Skin of body (tissue), 2 donors: ENCODE data around the gene LDLRAD3. TPM values are rescaled to one million over a fixed set of nuclear protein-coding genes. Genes with fewer than 3 reads are reported as not detected.
A peak's percentile ranks its signal among the peaks of the same experiment; 100 is the strongest.
"Not testable (repeated sequence)": the region's sequence is repeated elsewhere in the genome, so short reads cannot be mapped to it uniquely, and the experiment has no call there.

Experiments
- DNase-seq: peaks from one replicate; lab custom pipeline; 2025; lab: John Stamatoyannopoulos, UW
- total RNA-seq: library from RNA; depleted of rRNA; stranded (reverse); fragments of >200 nt; gene quantifications from one replicate; pipeline ENCODE4 v1.2.3, GENCODE V29; 2014

Gene LDLRAD3
- total RNA-seq, 1 donor from 2014 or later: 9.4 TPM

DNA sequence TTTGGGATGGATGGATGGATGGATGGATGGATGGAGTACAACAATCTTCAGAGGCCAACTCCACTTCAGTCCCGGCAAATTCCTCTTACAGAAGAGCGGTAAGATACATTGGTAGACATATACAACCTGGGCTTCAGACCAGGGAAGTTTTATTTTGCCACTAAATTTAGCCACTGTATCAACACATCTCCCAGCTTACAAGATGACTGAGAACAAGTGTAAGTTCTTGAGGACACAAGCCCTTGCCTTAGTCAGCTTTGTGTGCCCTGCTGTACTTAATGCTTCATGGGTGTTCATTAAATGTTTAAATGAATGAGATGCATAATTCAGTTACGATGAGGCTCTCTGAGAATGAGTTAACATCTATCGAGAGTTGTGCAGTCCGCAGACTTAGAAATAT lies 217.7 kb downstream of the LDLRAD3 start:
- DNase-seq: no peak

DNA sequence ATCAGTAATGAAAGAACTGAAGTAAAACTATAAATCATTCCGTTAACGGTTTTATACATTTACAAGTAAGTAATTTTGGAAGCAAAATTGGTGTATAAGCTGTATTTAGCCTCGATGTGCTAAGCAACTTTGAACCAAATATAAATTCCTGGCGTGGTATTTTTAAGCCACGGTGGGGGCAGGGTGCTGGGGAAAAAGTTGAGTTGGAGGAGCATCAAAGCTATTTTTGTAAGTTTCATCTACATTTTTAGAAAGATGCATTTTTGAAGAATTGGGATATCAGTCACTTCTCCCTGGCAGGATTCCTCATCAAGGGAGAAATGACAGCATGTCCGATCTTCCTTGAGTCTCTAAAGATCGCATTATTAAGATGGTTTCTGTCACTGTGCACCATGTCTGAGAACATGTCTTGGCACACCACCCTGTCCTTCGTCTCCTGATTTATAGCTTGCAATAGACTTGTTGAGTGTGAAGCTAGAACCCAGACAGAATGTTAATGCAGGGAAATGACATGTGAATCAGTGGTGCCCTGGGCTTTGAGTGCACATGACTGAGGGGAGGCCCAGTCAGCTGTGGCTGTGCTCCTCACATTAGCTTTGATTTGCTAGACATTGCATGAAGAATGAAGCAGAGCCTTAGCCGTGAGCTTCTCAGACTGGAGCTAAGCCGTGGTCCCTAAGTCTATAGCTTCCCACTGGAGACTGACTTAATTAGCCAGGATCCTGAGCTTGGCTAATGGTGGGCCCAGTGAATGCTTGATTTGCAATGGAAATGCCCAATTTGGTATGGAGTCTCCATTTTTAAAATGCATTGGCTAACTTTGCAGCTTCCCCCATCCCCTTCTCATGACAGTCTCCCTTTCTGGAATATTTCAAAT lies 218.4 kb downstream of the LDLRAD3 start:
- DNase-seq: peak; percentile 86

DNA sequence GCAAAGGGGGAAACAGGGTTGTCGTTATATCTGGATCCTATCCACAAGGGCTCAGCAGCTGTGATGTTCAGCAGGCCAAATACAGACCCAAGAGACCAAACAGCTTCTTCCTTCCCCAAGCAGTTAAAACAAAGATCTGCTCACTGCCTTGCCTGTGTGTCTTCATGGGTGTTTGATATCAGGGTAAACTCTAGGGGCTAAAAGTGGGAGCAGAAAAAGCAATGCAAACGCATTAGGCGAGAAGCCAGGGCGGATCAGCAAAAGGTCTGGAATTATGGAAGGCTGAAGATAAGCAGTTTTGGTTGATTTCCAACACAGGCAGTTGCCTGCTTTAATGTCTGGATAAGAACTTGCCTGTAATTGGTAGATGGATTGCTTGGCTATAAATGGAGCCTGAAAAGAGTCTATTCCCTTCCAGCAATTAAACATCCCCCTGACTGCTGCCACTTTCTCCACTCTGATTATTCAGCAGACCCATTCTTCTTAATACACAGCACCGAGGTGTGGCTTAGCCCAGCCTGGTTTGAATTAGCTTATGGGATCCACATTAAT lies 219.1 kb downstream of the LDLRAD3 start:
- peak; percentile 65 for DNase-seq

DNA sequence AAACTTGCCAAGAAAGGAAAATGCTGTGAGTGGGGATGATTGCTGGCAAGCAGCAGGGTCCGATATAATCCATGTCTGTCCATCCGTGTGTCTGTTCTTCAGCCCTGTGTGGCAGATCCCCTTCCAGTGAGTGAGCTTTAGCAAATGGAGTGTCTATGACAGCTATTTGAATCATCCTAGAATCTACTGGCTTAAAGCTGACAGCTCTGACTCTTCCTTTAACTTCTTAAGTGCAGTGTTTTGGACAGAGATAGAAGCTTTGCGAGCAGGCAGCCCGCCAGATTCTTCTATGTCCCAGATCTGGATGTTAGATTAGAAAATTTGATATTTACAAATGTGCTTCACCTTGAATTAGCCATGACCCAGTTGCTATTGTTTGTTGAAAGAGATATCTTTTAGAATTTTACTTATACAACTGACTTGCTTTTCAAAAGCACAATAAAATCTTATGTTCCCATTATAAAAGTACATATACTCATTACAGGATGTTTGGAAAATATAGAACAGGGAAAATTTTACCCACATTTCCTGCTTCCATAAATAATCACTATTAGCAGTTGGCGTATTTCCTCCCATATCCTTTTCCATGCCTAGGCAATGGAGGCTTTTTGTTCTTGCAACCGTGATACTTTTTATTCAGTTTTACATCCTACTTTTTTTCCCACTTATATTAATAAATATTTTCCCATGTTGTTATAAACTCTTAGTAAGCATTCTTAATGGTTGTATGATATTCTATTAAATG lies 220.8 kb downstream of the LDLRAD3 start:
- DNase-seq: no peak

DNA sequence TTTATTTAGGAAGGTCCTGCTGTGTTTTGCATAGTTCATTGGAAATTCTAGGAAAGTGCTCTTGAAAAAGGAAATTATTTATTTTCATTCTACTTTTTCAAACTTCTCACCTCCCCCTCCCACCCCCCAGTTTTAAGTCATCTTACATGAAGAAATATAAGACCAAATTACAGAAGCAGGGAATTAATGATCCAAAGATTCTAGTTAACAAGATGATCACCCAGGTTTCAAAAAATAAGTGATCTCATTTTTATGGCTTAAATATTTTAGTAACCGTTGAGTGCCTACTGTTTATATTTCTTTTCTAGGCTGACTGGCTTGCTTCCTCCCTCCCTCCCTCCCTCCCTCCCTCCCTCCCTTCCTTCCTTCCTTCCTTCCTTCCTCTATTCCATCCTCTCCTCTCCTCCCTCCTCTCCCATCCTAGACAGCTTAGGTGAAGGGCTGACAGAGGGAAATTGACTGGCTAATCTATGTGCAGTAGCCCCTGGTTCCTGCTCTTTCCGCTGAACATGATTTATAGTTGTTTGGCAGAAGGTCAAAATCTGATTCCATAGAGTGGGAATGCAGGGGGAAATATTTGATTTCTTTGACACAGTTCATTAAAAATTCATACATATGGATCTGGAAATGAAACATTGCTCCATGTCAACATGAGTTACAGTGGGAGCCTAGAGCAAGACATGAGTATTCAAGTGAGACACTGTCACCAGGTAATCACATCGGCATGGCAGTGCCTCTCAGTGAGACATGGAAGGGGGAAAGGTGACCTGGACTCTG lies 221.9 kb downstream of the LDLRAD3 start:
- DNase-seq: no peak

DNA sequence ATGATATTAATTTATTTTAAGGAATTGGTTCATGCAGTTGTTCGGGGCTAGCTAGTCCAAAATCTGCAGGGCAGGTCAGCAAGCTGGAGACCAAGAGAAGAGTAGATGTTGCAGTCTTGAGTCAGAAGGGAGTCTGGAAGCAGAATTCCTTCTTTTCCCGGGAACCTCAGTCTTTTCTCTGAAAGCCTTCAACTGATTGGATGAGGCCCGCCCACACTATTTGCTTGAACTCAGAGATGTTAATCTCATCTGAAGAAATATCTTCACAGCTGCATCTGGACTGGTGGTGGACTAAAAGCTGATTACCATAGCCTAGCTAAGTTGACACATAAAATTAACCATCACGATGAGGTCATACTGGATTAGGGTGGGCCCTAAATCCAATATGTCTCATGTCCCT lies 223.2 kb downstream of the LDLRAD3 start:
- DNase-seq: no peak

DNA sequence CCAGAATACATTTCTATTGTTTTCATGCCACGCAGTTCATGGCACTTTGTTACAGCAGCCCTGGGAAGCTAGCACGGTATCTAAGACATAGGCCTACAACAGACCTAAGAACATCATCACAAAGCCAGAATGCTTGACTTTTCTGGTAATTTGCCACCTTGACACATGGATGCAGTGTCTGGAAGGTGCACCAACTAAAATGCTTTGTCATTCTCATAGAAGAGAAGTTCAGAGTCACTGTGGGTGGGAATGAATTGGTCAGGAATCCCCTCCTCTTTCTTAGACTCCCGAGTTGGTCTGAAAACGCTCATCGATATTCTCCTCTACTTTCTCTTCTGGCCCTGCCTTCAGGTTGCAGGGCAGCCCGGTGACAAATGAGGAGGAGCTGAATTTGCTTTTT lies 223.9 kb downstream of the LDLRAD3 start:
- DNase-seq: no peak

DNA sequence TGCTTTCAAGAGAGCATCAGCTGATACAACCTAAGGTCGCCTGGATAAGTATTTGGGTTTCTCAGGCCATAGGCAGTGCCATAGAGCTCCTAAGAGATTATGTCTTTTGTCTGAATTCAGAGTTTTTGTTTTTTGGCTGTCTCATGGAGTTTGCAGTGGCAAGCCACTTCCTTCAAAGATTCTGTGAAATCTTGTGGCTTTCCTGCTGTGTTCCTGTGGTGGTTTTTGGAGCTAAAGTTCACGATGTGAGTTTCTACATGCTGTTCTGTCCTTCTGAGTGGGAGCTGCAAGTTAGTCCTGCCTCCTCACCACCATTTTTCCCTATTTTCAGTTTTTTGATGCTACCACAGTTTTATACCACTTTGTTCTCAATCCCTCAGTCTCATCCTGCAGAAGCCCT lies 234.0 kb downstream of the LDLRAD3 start:
- no peak for DNase-seq

DNA sequence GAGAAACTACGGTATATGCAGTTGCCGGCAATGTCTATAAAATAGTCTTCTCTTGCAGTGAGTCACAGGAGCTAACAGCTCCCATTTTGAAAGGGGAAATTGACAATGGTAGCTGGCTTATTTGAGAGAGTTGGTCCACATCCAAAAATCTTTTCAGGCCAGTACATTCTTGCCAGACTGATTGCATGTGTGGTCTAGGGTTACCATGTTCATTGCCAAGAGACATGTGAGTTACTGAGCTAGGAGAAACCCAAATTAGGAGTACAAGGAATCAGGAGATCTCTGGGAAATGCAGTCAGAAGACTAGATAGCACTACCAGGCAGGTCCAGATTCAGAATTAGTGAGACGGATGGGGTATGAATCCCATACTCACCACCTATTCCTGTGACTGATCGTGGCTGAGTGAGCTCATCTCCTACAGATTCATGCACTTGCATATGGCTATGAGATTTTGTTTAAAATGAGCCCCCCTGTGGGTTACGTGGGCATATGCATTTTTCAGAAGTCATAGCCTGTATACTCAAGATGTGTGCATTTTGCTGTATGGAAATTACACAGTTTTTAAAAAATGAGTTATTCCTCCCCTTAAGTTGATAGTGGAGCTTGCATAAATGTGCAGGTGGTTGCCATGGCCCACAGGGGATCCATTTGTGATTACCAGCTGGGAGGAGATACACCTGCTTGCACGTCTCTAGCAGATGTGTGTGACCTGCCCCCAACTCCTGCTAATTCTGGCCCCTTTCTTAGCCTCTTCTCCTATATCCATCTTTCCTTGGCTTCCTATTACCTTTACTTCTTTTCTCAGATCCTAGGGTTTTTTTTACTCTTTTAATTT lies 242.7 kb downstream of the LDLRAD3 start:
- DNase-seq: no peak

DNA sequence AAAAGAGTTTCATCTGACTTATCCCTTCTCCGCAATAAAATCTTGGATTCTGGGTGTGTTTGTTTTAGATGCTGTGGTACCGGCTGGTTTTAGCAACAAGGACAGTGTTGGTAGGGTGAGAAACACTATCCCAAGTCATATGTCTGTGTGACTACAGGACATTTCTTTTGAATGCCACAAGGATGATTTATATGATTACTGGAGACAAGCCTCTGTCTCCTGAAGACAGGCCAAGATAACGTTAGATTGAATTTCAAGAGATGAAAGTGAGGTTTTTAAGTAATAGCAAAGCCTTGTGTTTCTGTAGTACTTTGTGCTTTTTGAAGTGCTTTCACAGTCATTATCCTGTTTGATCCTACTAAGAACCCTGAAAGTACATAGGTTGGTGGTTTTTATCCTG lies 243.8 kb downstream of the LDLRAD3 start:
- DNase-seq: no peak

DNA sequence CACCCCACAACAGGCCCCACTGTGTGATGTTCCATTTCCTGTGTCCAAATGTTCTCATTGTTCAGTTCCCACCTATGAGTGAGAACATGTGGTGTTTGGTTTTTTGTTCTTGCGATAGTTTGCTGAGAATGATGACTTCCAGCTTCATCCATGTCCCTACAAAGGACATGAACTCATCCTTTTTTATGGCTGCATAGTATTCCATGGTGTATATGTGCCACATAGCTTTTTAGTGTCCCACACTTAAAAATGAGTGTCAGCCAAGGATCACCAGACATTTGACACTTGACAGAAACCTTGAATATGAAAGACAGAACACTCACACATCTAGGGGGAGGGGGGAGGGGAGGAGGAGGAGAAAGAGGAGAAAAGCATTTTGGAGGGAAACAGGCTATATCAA lies 245.9 kb downstream of the LDLRAD3 start:
- DNase-seq: not testable (repeated sequence)

DNA sequence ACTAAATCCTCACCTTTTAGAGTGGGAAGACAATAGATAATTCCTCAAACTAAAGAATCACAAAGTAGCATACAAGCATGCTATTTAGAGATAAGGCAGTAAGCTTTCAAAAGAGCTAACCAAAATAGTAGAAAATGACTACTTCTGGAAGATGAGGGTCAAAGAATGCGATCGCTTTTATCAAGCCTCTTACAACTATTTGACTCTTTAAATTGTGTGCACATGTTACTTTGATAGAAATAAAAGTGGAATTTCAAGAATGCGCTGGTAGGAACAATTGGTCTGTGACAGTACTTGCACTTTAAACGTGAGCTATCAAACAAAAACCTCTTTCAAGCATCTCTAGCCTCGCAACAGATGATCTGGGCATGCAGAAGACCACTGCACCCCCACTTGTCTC lies 248.1 kb downstream of the LDLRAD3 start:
- DNase-seq: no peak

DNA sequence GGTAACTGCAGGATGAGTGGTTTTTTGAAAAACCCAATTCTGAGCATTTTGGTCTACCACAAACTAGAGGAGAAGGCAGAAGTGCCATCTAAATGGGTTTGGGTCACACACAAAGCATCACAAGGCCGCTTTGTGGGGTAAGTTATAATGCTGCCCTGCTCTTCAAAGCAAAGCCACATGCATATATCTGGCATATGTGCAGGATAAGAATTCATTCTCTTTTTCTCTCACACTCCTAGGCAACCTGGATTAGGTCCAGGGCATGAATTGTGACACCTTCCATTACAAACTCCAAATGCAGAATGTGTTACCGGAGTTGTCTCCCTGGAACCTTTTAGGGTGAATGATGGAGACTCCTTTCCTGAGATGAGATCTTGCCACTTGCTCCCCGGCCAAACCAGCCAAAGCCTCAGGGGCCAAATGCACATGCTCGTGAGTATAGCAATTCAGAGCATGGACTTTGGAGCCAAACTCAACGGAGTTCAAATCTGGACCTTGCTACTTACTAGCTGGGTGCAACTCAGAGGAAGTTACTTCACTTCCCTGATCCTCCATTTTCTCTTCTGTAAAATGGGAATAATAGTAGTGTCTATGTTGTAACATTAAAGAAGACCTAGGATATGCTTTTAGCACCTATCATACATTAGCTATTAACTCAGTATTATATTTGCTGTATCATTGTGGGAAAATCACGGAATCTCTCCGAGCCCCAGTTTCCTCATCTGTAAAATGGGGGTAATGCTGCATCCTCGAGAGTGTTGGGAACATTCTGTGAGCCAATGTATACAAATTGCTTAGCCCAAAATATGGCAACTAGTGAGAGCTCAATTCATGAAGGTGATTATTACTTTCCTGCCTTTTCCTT lies 248.8 kb downstream of the LDLRAD3 start:
- no peak for DNase-seq

DNA sequence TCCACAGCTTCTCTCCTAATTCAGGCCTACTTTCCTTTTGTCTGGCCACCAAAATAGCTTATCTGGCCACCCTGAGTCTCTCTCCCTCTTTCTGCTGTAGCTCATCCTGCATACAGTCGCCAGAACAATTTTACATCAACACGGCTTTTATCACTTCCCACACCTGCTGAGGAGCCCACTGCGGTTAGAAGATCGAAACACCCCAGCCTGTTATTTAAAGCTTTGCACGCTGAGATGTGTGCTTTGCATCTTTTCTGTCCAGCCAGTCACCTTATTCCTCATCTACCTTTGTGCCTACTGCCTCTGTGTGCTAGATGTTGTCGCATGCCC lies 249.4 kb downstream of the LDLRAD3 start:
- DNase-seq: no peak

DNA sequence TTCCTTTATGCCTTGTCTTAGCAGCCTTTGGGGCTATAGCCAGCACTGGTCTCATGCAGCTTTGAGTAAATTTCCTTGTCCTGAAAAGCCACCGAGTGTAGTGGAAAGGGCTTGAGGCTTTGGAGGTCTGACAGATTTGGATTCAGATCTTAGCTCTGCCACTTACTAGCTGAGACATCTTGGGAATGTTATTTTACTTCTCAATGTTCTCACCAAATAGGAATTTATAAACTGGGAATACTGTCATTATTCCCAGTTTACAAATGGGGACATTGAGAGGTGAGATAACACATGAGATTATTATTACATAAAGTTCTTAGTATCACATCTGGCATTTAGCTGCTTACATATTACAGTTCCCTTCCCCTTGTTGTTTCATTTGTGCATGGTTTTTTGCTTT lies 249.9 kb downstream of the LDLRAD3 start:
- DNase-seq: no peak

DNA sequence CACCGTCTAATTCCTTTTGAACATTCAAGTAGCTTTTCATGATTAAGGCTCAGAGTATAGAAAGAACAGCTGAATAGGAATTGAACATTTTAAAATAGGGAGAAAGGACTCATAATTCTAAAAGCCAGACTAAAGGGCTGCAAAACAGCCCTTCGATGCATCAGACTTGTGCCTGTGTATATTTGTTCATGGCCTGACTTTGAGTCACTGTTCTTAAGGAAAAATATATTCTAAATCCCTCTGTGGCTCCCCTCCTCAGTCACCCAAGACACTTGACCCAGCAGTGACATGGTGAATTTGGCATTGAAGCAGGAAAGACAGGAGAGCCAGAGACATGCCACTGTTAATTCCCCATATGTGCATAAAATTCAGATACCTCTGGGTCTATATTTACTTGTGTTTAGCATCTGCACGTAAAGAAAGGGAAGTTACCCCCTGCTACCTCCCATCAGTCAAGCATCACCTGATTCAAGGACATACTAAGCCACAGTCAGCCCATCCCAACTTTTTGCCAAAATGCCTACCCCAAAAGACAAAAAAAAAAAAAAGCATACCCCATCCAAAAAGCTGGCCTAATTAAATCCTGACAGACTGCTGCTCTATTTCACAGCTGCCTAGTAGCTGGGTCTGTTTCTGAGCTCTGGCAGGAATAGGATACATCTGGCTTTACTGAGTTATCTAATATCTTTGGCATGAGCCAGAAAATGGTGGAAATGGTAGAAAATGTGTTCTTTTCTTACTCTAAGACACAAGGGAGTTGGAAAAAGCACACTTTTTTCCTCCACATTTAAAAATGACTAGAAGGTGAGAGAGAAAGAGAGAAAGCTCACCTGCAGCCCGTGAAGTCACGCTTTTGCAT lies 251.9 kb downstream of the LDLRAD3 start:
- peak; percentile 87 for DNase-seq

DNA sequence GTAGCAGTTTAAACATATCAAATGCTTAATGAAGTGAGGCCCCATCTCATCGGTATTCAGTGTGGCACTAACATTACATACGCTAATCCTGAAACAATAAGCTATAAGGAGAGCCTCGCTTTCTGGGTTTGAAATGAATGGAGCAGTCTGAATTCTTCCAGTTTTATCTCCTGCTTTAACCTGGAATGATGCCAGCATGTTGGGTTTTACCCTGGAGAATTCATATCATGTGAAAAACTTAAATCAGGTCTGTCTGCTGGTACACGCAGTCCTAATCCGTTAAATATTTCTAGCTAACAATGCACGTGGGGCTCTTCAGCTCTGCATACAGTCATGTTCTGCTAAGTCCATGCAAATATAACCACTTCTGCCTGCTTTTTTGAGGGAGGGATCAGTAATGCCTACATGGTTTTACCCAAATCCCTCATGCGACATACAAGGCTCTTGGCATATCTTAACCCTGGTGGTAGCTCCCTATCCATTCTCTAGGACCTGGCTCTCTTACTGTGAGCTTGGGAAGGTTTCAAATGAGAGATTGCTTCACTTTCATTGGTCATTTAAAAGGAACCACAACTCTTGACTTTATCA lies 252.6 kb downstream of the LDLRAD3 start:
- peak; percentile 79 for DNase-seq

DNA sequence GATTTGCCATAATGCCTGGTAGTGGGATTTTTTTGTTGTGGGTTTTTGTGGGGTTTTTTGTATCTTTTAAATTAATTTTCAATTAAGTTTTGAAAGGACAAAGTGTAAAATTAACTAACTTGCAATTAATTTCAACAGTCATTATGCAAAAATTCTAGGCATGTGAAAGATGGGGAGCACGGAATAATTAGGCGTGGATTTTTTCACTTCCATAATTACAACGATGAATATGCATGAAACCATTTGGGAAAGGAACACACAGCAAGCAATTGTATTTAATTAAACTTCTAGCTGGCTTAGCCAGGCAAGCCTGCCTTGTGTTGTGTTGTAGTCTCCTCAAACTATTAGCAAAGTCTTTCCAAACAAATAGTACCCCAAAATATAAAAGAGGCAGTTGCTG lies 257.5 kb downstream of the LDLRAD3 start:
- no peak for DNase-seq

DNA sequence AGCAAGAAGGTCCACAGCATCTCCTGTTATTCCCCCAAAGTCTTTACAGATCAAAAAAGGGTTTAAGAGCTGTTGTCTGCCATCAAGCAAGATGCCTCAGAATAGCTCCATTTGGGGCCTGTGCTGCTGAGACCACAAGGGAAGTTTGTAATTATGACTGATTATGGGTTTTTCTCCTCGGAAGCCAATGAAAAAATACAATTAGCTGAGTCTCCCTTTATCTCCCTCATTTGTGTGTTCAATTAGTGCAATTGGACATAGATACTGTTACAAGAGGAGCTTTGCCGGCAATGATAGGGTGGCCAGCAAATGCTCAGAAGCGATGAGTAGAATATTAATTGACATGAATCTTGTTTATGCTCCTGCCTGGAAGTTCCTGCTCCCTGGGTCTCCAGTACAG lies 261.7 kb downstream of the LDLRAD3 start:
- no peak for DNase-seq
